Measurements from ENCODE around the gene ANKRD1. TPM values are rescaled to one million over a fixed set of nuclear protein-coding genes. Genes with fewer than 3 reads are reported as not detected.

ANKRD1 gene
- total RNA-seq, result 1 to 10 TPM in 1 of 2 donors, under 1 TPM in 1; 0.52 to 4.3 TPM

DNA sequence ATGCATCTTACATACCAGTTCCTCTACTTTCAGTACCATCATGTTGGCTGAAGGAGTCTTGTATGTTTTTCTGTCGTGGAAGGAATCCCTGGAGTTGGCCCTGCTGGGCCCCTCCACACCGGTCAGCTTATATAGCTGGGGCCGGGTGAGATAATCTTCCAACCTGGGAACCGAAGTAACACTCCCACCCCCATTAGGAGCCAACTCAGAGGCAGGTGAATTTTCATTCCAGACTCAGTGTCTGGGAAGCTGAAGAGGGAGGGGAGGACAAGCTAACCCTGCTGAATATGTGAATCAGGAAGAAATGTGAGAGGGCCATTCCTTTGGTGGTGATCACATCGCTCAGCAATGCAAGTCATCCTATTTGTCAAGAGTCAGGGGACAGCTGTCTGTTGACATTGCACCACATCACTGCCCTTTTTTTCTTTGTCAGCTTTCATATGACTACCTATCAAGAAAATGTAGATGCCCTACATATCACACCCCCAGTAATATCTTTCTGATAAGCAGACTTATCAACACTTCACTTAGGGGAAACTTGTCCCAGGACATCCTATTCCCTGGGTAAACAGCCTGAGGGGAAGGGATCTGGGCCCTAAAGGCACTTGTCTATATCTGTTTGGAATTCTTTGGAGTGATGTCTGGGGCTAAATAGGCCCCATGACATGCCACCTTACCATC lies at the start of gene ANKRD1:
Gene ANKRD1 (minus strand): TSS at position 102 of the 681 bp plus-strand sequence. CDS start 60 bp downstream, at position 42.
- DNase-seq, result peak in 1 of 4 donors; percentile 7
- ATAC-seq, result peak; percentile 64

DNA sequence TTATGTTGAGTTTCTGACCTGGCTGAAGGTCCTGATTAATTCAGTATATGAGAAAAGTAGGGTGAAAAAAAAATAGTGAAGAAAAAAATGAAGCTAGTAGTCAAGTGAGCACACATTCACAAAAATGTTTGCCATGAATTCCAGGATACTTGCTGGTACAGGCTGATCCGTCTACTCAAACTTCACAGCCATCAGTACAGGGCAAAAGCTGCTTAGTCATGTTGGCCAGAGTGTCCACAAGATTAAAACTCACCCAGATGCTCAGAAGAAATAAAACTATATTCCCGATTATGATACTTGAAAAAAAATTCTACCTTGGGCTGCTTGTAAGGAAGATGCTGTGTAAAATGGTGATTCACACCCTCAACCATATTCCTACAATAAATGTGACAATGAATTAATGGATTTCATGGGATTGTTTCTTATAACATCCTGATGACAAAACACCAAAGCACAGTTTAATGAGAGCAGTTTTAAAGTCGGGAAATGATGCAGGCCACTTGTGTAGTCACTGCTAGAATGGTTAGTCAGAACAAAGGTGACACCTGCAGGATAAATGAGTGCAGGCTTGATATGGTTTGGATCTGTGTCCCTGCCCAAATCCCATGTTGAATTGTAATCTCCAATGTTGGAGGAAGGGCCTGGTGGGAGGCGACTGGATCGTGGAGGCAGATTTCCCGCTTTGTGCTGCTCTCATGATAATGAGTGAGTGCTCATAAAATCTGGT lies 49.2 kb upstream of the ANKRD1 start:
- Histone ChIP-seq H3K36me3 (replicated peaks in 1 of 2; ENCODE audit: insufficient read depth in 1 of 2, low read depth in 2 of 2) (no peaks in the 10 kb centered on the region), H3K27me3 (no peaks in the 10 kb centered on the region), H3K9me3 (no peaks in the 10 kb centered on the region), H3K4me1 (no peaks in the 10 kb centered on the region), H3K27ac (no peak overlapping the region), H3K4me3 (no peak overlapping the region)
- 77 to 82% methylated on average over 6 of the region's 6 CpGs for WGBS, 2 donors
- TF ChIP-seq, protein P1, sequence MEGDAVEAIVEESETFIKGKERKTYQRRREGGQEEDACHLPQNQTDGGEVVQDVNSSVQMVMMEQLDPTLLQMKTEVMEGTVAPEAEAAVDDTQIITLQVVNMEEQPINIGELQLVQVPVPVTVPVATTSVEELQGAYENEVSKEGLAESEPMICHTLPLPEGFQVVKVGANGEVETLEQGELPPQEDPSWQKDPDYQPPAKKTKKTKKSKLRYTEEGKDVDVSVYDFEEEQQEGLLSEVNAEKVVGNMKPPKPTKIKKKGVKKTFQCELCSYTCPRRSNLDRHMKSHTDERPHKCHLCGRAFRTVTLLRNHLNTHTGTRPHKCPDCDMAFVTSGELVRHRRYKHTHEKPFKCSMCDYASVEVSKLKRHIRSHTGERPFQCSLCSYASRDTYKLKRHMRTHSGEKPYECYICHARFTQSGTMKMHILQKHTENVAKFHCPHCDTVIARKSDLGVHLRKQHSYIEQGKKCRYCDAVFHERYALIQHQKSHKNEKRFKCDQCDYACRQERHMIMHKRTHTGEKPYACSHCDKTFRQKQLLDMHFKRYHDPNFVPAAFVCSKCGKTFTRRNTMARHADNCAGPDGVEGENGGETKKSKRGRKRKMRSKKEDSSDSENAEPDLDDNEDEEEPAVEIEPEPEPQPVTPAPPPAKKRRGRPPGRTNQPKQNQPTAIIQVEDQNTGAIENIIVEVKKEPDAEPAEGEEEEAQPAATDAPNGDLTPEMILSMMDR (IDR thresholded peaks at IDR 0.05), result no peak
- TF ChIP-seq POLR2A (IDR thresholded peaks at IDR 0.05), result no peak
- intact Hi-C loops (cut with DNase I), result no loop called here
- DNase-seq (no peak), ATAC-seq (no peak)

More for the DNA sequence above, at the start of gene ANKRD1:
- no peaks in the 10 kb centered on the region for H3K9me3 ChIP-seq
- H3K27ac ChIP-seq, result no peak within 1 kb of the TSS
- H3K36me3 ChIP-seq (replicated peaks in 1 of 2; ENCODE audit: insufficient read depth in 1 of 2, low read depth in 2 of 2), result no peaks in the 10 kb centered on the region
- no peaks in the 10 kb centered on the region for H3K27me3 ChIP-seq
- no peaks in the 10 kb centered on the region for H3K4me1 ChIP-seq
- intact Hi-C loops (cut with DNase I), result no loop called here
- TF ChIP-seq, protein P1 (IDR thresholded peaks at IDR 0.05), result no peak
- no peak for TF ChIP-seq POLR2A (IDR thresholded peaks at IDR 0.05)
- H3K4me3 ChIP-seq, result no peak within 1 kb of the TSS
- WGBS, 2 donors, result 56 to 60% methylated on average over 5 of the region's 5 CpGs

DNA sequence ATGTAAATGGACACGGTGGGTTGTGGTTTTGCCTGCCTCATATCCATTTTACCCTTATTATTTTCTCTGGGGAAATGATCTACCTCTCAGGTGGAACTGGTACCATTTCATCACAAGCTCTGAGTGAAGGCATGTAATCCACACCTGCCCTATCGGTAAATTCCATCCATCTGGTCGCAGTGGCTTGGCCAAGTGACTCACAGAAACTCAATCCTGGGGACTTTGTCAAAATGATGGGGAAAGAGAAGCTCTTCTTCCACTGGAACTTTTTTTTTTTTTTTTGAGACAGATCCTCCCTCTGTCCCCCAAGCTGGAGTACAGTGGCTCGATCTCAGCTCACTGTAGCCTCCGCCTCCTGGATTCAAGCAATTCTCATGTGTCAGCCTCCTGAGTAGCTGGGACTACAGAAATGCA lies 48.2 kb upstream of the ANKRD1 start:
- intact Hi-C loops (cut with DNase I), result no loop called here
- Histone ChIP-seq H3K9me3 (no peaks in the 10 kb centered on the region), H3K27me3 (no peaks in the 10 kb centered on the region), H3K27ac (no peak overlapping the region), H3K36me3 (replicated peaks in 1 of 2; ENCODE audit: insufficient read depth in 1 of 2, low read depth in 2 of 2) (no peaks in the 10 kb centered on the region), H3K4me3 (no peak overlapping the region), H3K4me1 (no peaks in the 10 kb centered on the region)
- 70 to 73% methylated on average over 5 of the region's 5 CpGs for WGBS, 2 donors
- no peak for TF ChIP-seq POLR2A (IDR thresholded peaks at IDR 0.05)
- TF ChIP-seq, protein P1 (IDR thresholded peaks at IDR 0.05), result no peak
- no peak for DNase-seq
- no peak for ATAC-seq

GRCh38 chr10:90968328-90969081 lies 47.6 kb upstream of the ANKRD1 start:
- DNase-seq (no peak), ATAC-seq (peak; percentile 47)
- H3K27ac ChIP-seq, result no peak overlapping the region
- H3K9me3 ChIP-seq, result no peaks in the 10 kb centered on the region
- 40 to 52% methylated on average over 6 of the region's 6 CpGs for WGBS, 2 donors
- intact Hi-C loops (cut with DNase I), result no loop called here
- no peaks in the 10 kb centered on the region for H3K4me1 ChIP-seq
- TF ChIP-seq, protein P1 (IDR thresholded peaks at IDR 0.05), result no peak
- TF ChIP-seq POLR2A (IDR thresholded peaks at IDR 0.05), result no peak
- no peak overlapping the region for H3K4me3 ChIP-seq
- no peaks in the 10 kb centered on the region for H3K36me3 ChIP-seq (replicated peaks in 1 of 2; ENCODE audit: insufficient read depth in 1 of 2, low read depth in 2 of 2)
- H3K27me3 ChIP-seq, result no peaks in the 10 kb centered on the region
